ENCODE measurements around the gene LRRC75A. TPM values are rescaled to one million over a fixed set of nuclear protein-coding genes. Genes with fewer than 3 reads are reported as not detected.

The LRRC75A gene
- total RNA-seq, 2 donors from 2014 or later = 3.7 to 4.0 TPM

GRCh38 chr17:16419074-16419928 is 72.7 kb downstream of the LRRC75A start:
- ATAC-seq (ENCODE audit: insufficient number of reproducible peaks, low FRiP score, low read depth) (peak; percentile 73), DNase-seq (ENCODE audit: low spot score) (no peak)
- Histone ChIP-seq H3K4me3 (peak overlapping the region; percentile 1), H3K27me3 (replicated peaks; ENCODE audit: insufficient read depth) (no peaks in the 10 kb centered on the region), H3K36me3 (peaks cover 2% of the 10 kb centered on the region), H3K4me1 (ENCODE audit: control insufficient read depth in 1 of 2, low read depth in 2 of 2) (peaks cover 21 to 42% of the 10 kb centered on the region in 2 donors), H3K9me3 (no peaks in the 10 kb centered on the region), H3K27ac (peak overlapping the region; percentile 90 to 93)
- TF ChIP-seq CTCF (IDR thresholded peaks at IDR 0.05) = no peak

GRCh38 chr17:16418685-16419068 is 73.3 kb downstream of the LRRC75A start:
- Histone ChIP-seq H3K4me3 (no peak overlapping the region), H3K27me3 (replicated peaks; ENCODE audit: insufficient read depth) (no peaks in the 10 kb centered on the region)
- TF ChIP-seq CTCF (IDR thresholded peaks at IDR 0.05) = no peak

GRCh38 chr17:16417896-16418684 is 73.9 kb downstream of the LRRC75A start:
- H3K4me3 ChIP-seq = no peak overlapping the region
- no peaks in the 10 kb centered on the region for H3K27me3 ChIP-seq (replicated peaks; ENCODE audit: insufficient read depth)
- H3K9me3 ChIP-seq = no peaks in the 10 kb centered on the region
- H3K27ac ChIP-seq = peak overlapping the region; percentile 90 to 93
- peaks cover 21 to 42% of the 10 kb centered on the region in 2 donors for H3K4me1 ChIP-seq (ENCODE audit: control insufficient read depth in 1 of 2, low read depth in 2 of 2)
- ATAC-seq (ENCODE audit: insufficient number of reproducible peaks, low FRiP score, low read depth) = no peak
- TF ChIP-seq CTCF (IDR thresholded peaks at IDR 0.05) = no peak
- H3K36me3 ChIP-seq = peaks cover 1% of the 10 kb centered on the region
- no peak for DNase-seq (ENCODE audit: low spot score)

More at GRCh38 chr17:16418685-16419068, 73.3 kb downstream of the LRRC75A start:
- peak overlapping the region; percentile 90 to 93 for H3K27ac ChIP-seq
- no peaks in the 10 kb centered on the region for H3K9me3 ChIP-seq
- no peak for DNase-seq (ENCODE audit: low spot score)
- peaks cover 21 to 42% of the 10 kb centered on the region in 2 donors for H3K4me1 ChIP-seq (ENCODE audit: control insufficient read depth in 1 of 2, low read depth in 2 of 2)
- no peak for ATAC-seq (ENCODE audit: insufficient number of reproducible peaks, low FRiP score, low read depth)
- H3K36me3 ChIP-seq = peaks cover 2% of the 10 kb centered on the region

- Histone ChIP-seq H3K4me3 (no peak overlapping the region), H3K36me3 (no peaks in the 10 kb centered on the region), H3K27ac (peak overlapping the region; percentile 90 to 93), H3K27me3 (replicated peaks; ENCODE audit: insufficient read depth) (no peaks in the 10 kb centered on the region), H3K9me3 (no peaks in the 10 kb centered on the region), H3K4me1 (ENCODE audit: control insufficient read depth in 1 of 2, low read depth in 2 of 2) (peaks cover 21 to 42% of the 10 kb centered on the region in 2 donors)
- TF ChIP-seq CTCF (IDR thresholded peaks at IDR 0.05) = no peak
- DNase-seq (ENCODE audit: low spot score) = no peak
- no peak for ATAC-seq (ENCODE audit: insufficient number of reproducible peaks, low FRiP score, low read depth)
Measured at GRCh38 chr17:16417399-16417798, 74.6 kb downstream of the LRRC75A start.
